Naive B cell (primary cell): ENCODE results near the gene NIPBL. TPM values are rescaled to one million over a fixed set of nuclear protein-coding genes. Genes with fewer than 3 reads are reported as not detected.

Source experiments
- ATAC-seq, 2 donors: fragments of 150-1000 bp; cut with Tn5 transposase; 2 replicates each; pipeline ENCODE4 v1.10.0; 2021; ENCODE audit warnings: low read depth in 2 of 2, mild to moderate bottlenecking in 2 of 2, moderate library complexity in 2 of 2
- DNase-seq: peaks from one replicate; pipeline ENCODE4 v3.0.0; 2022
- H3K27ac Mint-ChIP-seq, 6 donors: one replicate each; pipeline ENCODE4 v1.8.0; 2020 to 2022; ENCODE audit warnings: mild to moderate bottlenecking in 6 of 6, mixed read lengths in 6 of 6, moderate library complexity in 5 of 6, inconsistent platforms in 2 of 6
- H3K27me3 Mint-ChIP-seq, 3 donors: one replicate each; pipeline ENCODE4 v1.8.0; 2021 to 2022; ENCODE audit warnings: mixed read lengths in 3 of 3, mild to moderate bottlenecking in 1 of 3
- H3K36me3 Mint-ChIP-seq, 2 donors: one replicate each; pipeline ENCODE4 v1.8.0; 2020 to 2022; ENCODE audit warnings: mixed read lengths in 2 of 2, inconsistent platforms in 1 of 2, mild to moderate bottlenecking in 1 of 2
- H3K4me1 Mint-ChIP-seq, 3 donors: one replicate each; pipeline ENCODE4 v1.8.0; 2020 to 2022; ENCODE audit warnings: mixed read lengths in 3 of 3, inconsistent platforms in 1 of 3, mild to moderate bottlenecking in 1 of 3, moderate library complexity in 1 of 3
- H3K4me3 Mint-ChIP-seq, 8 donors: one replicate each; pipeline ENCODE4 v1.8.0; 2020 to 2022; ENCODE audit warnings: mild to moderate bottlenecking in 8 of 8, mixed read lengths in 8 of 8, moderate library complexity in 8 of 8, inconsistent platforms in 2 of 8
- H3K9me3 Mint-ChIP-seq, 7 donors: one replicate each; pipeline ENCODE4 v1.8.0; 2020 to 2022; ENCODE audit warnings: mixed read lengths in 7 of 7, mild to moderate bottlenecking in 5 of 7, inconsistent platforms in 2 of 7, moderate library complexity in 1 of 7
- polyA plus RNA-seq, 6 donors: library from polyadenylated mRNA; unstranded; fragments of 300-500 nt; fragmentation: Illumina TruSeq; gene quantifications; one replicate each; pipeline ENCODE4 v1.2.3, GENCODE V29; 2021; ENCODE audit warnings: low read depth in 6 of 6

The NIPBL gene
- polyA plus RNA-seq, 6 donors from 2014 or later = 8.8 to 47.4 (median 17.0) TPM

- H3K27ac Mint-ChIP-seq = peak overlapping the region in 1 of 6 donors; percentile 18
- no peak overlapping the region for H3K4me3 Mint-ChIP-seq
- ATAC-seq = no peak
- H3K27me3 Mint-ChIP-seq = no peaks in the 10 kb centered on the region
- peaks cover 0 to 4% (median 3%) of the 10 kb centered on the region in 7 donors for H3K9me3 Mint-ChIP-seq
- peaks cover 5 to 7% (median 5%) of the 10 kb centered on the region in 3 donors for H3K4me1 Mint-ChIP-seq
- no peak for DNase-seq
- H3K36me3 Mint-ChIP-seq = peaks cover 26 to 44% of the 10 kb centered on the region in 2 donors
Observed at GRCh38 chr5:37112383-37112991, 235.9 kb downstream of the NIPBL start.
